Activated CD8-positive, alpha-beta memory T cell treated with anti-CD3 and anti-CD28 coated beads, Interleukin-2, amount 50 U/mL, for 4 hours (primary cell): ENCODE measurements around the gene DCXR.

Source experiments
- DNase-seq: peaks from one replicate; pipeline ENCODE4 v3.0.0-alpha.2; 2020

DCXR gene

GRCh38 chr17:82036634-82037091 is 834 bp downstream of the DCXR start:
- DNase-seq, result no peak

- DNase-seq, result no peak
These were observed 1.4 kb downstream of the DCXR start for GRCh38 chr17:82035956-82036633.

- DNase-seq, result no peak
These were observed 2.0 kb downstream of the DCXR start for GRCh38 chr17:82035488-82035887.

GRCh38 chr17:82034371-82035011 is 3.0 kb downstream of the DCXR start:
- DNase-seq, result no peak

GRCh38 chr17:82033359-82034085 is 4.0 kb downstream of the DCXR start:
- no peak for DNase-seq

GRCh38 chr17:82031885-82032627 is 5.4 kb downstream of the DCXR start:
- no peak for DNase-seq

GRCh38 chr17:82031303-82031884 is 6.1 kb downstream of the DCXR start, which contains the start of gene RAC3:
Gene RAC3 (plus strand): TSS chr17:82031678. CDS start chr17:82031762, 84 bp downstream.
- no peak for DNase-seq

- DNase-seq, result peak; percentile 78
These were observed 6.8 kb downstream of the DCXR start for GRCh38 chr17:82030470-82031302.

- DNase-seq, result no peak
These were observed 7.5 kb downstream of the DCXR start for GRCh38 chr17:82029990-82030469.

- DNase-seq, result no peak
These were observed 8.1 kb downstream of the DCXR start for GRCh38 chr17:82029391-82029790.

GRCh38 chr17:82028966-82029365 is 8.5 kb downstream of the DCXR start:
- no peak for DNase-seq

GRCh38 chr17:82028246-82028645 is 9.3 kb downstream of the DCXR start:
- DNase-seq, result no peak

- DNase-seq, result no peak
These were observed 11.9 kb downstream of the DCXR start for GRCh38 chr17:82025401-82026107.

- DNase-seq, result no peak
These were observed 12.6 kb downstream of the DCXR start for GRCh38 chr17:82024859-82025258.

- DNase-seq, result no peak
These were observed 13.9 kb downstream of the DCXR start for GRCh38 chr17:82023447-82024241.

- DNase-seq, result peak; percentile 100
These were observed 14.5 kb downstream of the DCXR start, which contains the start of gene LRRC45 for GRCh38 chr17:82022981-82023446. Gene LRRC45 (plus strand): TSS chr17:82023305. CDS start chr17:82023644, 339 bp downstream.

- no peak for DNase-seq
These were observed 15.1 kb downstream of the DCXR start, which contains the start of gene CENPX for GRCh38 chr17:82022310-82022980. Gene CENPX (minus strand): TSS chr17:82022878. CDS start chr17:82022861, 17 bp downstream.

GRCh38 chr17:82021900-82022309 is 15.6 kb downstream of the DCXR start:
- DNase-seq, result no peak
